Spleen (tissue), 7 donors: ENCODE measurements around the gene PCCB.

Experiments
- POLR2A ChIP-seq, 3 donors: fragments of 450-650 bp; IDR thresholded peaks; one replicate each; pipeline ENCODE4 v1.5.1; 2017; ENCODE audit warnings: antibody characterized with exemption in 3 of 3, mild to moderate bottlenecking in 1 of 3
- TF ChIP-seq, protein P1 (sequence below), 11 experiments: fragments of 200-600 bp in 7 of 11; fragments of 450-650 bp in 4 of 11; sonication (generic) in 4 of 11; IDR thresholded peaks in 8 of 11; conservative IDR thresholded peaks in 3 of 11; 1 replicate in 7 of 11; 2 replicates in 4 of 11; pipeline versions ENCODE4 v1.4.0 to v1.8.0; 2016 to 2021; ENCODE audit warnings: antibody characterized with exemption in 11 of 11, inconsistent platforms in 4 of 11, mild to moderate bottlenecking in 1 of 11
- donor health status: DM: no; HTN: no; CAD: no; lungs with moderate emphysema.
- donor health status: DM: no; HTN: no; CAD: no.
- donor health status: DM: no; HTN: no; CAD: no.

DNA sequence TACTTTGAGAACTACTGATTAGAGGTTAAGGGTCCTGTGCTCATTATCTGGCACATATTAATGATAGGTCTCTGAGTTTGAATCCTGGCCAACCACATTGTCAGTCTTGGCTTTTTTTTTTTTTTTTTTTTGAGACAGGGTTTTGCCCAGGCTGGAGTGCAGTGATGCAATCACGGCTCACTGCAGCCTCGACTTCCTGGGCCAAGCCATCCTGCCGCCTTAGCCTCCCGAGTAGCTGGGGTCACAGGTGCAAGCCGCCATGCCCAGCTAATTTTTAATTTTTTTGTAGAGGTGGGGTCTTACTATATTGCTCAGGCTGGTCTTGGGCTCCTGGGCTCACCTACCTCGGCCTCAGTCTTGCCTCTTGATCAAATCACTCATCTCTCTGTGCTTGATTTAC lies 547 bp upstream of the PCCB start:
- TF ChIP-seq POLR2A (IDR thresholded peaks at IDR 0.05): no peak
- TF ChIP-seq, protein P1, sequence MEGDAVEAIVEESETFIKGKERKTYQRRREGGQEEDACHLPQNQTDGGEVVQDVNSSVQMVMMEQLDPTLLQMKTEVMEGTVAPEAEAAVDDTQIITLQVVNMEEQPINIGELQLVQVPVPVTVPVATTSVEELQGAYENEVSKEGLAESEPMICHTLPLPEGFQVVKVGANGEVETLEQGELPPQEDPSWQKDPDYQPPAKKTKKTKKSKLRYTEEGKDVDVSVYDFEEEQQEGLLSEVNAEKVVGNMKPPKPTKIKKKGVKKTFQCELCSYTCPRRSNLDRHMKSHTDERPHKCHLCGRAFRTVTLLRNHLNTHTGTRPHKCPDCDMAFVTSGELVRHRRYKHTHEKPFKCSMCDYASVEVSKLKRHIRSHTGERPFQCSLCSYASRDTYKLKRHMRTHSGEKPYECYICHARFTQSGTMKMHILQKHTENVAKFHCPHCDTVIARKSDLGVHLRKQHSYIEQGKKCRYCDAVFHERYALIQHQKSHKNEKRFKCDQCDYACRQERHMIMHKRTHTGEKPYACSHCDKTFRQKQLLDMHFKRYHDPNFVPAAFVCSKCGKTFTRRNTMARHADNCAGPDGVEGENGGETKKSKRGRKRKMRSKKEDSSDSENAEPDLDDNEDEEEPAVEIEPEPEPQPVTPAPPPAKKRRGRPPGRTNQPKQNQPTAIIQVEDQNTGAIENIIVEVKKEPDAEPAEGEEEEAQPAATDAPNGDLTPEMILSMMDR (IDR thresholded peaks at IDR 0.05 in 8 of 11, conservative IDR thresholded peaks at IDR 0.05 in 3 of 11): no peak
